Liver (tissue), 3 donors: ENCODE data around the gene SH3BGRL3.

Experiments
- CTCF ChIP-seq: fragments of 150-350 bp; IDR thresholded peaks from 2 replicates; pipeline ENCODE4 v1.5.1; 2017; ENCODE audit warnings: improper control_type of control experiment, low read depth, low read length; ENCODE audit not compliant: missing input control
- HNF4A ChIP-seq, 2 donors: conservative IDR thresholded peaks; 2 replicates each; pipeline ENCODE4 v1.6.1; 2016; ENCODE audit warnings: antibody characterized with exemption in 2 of 2, mild to moderate bottlenecking in 2 of 2
- JUND ChIP-seq, 2 donors: IDR thresholded peaks; 2 replicates each; pipeline ENCODE4 v1.6.1; 2016; ENCODE audit warnings: antibody characterized with exemption in 2 of 2
- MAX ChIP-seq: IDR thresholded peaks from 2 replicates; pipeline ENCODE4 v1.6.1; 2016; ENCODE audit warnings: antibody characterized with exemption
- TAF1 ChIP-seq: conservative IDR thresholded peaks from 2 replicates; pipeline ENCODE4 v1.6.1; 2016; ENCODE audit warnings: antibody characterized with exemption, mild to moderate bottlenecking
- YY1 ChIP-seq: IDR thresholded peaks from 2 replicates; pipeline ENCODE4 v1.6.1; 2016; ENCODE audit warnings: antibody characterized with exemption, mild to moderate bottlenecking
- TF ChIP-seq, protein P1 (sequence below): IDR thresholded peaks from 2 replicates; pipeline ENCODE4 v1.6.1; 2016; ENCODE audit warnings: antibody characterized with exemption, mild to moderate bottlenecking
- donor health status: healthy.
- donor health status: healthy.

GRCh38 chr1:26321315-26322041, 41.6 kb downstream of the SH3BGRL3 start:
- peak; percentile 92 for TF ChIP-seq CTCF
- TF ChIP-seq HNF4A (conservative IDR thresholded peaks at IDR 0.05), result no peak
- no peak for TF ChIP-seq MAX
- TF ChIP-seq JUND (IDR thresholded peaks at IDR 0.05), result no peak
- TF ChIP-seq, protein P1, sequence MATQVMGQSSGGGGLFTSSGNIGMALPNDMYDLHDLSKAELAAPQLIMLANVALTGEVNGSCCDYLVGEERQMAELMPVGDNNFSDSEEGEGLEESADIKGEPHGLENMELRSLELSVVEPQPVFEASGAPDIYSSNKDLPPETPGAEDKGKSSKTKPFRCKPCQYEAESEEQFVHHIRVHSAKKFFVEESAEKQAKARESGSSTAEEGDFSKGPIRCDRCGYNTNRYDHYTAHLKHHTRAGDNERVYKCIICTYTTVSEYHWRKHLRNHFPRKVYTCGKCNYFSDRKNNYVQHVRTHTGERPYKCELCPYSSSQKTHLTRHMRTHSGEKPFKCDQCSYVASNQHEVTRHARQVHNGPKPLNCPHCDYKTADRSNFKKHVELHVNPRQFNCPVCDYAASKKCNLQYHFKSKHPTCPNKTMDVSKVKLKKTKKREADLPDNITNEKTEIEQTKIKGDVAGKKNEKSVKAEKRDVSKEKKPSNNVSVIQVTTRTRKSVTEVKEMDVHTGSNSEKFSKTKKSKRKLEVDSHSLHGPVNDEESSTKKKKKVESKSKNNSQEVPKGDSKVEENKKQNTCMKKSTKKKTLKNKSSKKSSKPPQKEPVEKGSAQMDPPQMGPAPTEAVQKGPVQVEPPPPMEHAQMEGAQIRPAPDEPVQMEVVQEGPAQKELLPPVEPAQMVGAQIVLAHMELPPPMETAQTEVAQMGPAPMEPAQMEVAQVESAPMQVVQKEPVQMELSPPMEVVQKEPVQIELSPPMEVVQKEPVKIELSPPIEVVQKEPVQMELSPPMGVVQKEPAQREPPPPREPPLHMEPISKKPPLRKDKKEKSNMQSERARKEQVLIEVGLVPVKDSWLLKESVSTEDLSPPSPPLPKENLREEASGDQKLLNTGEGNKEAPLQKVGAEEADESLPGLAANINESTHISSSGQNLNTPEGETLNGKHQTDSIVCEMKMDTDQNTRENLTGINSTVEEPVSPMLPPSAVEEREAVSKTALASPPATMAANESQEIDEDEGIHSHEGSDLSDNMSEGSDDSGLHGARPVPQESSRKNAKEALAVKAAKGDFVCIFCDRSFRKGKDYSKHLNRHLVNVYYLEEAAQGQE, result no peak
- no peak for TF ChIP-seq YY1
- TF ChIP-seq TAF1, result no peak
